ENCODE results near the gene TAL1.

Gene TAL1

DNA sequence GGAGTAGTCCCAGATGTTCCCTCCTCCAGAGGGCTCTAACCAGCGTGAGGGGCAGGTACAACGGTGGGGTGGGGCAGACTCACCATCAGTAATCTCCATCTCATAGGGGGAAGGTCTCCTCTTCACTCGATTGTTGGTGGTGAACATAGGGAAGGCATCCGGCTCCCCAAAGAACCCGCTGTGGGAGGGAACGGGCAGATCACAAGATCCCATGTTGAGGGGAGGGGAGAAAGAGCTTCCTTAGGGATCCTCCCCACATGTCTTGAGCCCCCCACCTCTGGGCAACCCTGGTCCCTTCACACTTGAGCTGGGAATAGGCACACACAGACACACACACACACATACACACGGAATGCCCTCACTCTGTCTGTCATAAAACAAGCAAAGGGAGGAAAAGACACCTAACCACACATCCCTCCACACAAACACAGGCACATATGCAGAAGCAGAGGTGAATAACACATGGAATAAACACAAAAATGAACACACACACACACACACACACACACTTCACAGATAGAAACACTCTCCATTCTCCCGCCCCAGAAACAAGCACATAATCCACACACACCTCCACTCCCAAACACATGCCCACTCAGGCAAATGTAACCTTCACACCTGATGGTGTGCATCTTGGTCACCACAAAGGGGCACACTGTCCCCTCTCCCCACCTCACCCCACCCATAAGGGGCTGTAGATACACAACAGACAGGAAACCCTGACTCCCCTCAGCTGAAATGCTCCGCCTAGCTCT lies 7.9 kb downstream of the TAL1 start:
- Mint-ChIP-seq H3K4me3 (no peak overlapping the region), H3K27ac (no peak overlapping the region), H3K4me1 (peaks cover 12% of the 10 kb centered on the region), H3K36me3 (ENCODE audit: low read depth) (no peaks in the 10 kb centered on the region), H3K9me3 (no peaks in the 10 kb centered on the region), H3K27me3 (ENCODE audit: low read depth) (peaks cover 45% of the 10 kb centered on the region)
- TF ChIP-seq, protein P1, sequence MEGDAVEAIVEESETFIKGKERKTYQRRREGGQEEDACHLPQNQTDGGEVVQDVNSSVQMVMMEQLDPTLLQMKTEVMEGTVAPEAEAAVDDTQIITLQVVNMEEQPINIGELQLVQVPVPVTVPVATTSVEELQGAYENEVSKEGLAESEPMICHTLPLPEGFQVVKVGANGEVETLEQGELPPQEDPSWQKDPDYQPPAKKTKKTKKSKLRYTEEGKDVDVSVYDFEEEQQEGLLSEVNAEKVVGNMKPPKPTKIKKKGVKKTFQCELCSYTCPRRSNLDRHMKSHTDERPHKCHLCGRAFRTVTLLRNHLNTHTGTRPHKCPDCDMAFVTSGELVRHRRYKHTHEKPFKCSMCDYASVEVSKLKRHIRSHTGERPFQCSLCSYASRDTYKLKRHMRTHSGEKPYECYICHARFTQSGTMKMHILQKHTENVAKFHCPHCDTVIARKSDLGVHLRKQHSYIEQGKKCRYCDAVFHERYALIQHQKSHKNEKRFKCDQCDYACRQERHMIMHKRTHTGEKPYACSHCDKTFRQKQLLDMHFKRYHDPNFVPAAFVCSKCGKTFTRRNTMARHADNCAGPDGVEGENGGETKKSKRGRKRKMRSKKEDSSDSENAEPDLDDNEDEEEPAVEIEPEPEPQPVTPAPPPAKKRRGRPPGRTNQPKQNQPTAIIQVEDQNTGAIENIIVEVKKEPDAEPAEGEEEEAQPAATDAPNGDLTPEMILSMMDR (IDR thresholded peaks at IDR 0.05; ENCODE audit: unreplicated experiment in 3 of 3), result no peak

DNA sequence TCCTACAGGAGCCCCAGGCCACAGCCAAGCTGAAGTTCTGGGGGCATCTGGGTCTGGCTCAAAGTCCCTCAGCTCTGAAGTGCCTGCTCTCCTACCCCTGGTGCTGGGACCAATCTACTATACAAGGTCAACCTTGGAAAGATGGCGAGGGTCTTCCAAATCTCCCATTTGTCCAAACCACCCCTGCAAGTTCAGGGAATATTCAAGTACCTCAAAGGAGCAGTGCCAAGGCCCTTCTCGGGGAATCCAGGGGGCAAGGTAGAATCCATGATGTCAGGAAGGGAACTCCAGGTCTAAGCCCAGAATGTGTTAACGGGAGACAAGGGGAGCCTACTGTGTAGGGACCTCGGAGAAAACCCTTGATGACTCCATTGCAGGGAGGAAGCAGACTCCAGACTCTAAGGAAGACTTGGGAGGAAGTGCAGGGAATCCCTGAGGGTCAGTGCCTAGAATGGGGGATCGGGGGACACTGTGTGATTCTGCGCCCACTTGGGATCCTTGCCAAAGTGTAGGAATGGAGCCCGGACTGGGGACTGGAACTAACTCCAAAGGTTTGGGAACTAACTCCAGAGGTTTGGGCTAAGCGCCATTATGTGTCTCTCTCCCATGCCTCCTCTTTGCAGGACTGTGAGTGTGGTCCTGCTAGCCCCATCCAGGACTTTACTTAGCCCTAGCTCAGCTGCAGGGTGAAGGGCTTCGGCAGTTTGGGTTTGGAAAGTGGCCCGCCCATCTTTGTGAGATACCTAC lies 8.7 kb downstream of the TAL1 start:
- Mint-ChIP-seq H3K9me3 (no peaks in the 10 kb centered on the region), H3K27me3 (ENCODE audit: low read depth) (peaks cover 45% of the 10 kb centered on the region), H3K36me3 (ENCODE audit: low read depth) (no peaks in the 10 kb centered on the region), H3K4me1 (peaks cover 12% of the 10 kb centered on the region), H3K4me3 (no peak overlapping the region), H3K27ac (no peak overlapping the region)
- TF ChIP-seq, protein P1 (IDR thresholded peaks at IDR 0.05; ENCODE audit: unreplicated experiment in 3 of 3), result no peak

DNA sequence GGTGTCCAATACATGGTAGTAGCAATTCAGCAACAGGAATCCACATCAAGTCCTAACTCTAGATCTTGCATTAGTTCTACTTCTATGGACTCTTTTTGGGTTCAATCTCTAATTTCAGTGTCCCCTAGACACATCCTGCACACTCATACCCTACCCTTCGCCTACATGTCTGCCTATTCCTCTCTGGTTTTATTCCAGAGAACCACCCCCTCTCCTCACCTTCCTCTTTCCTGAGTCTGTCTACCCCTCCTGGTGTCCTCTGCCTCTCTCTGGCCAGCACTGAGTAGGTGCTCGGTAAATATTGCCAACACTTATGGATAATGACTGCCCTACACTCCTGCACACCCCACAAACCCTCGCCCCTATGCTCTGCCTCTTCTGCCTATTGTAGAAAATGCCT lies 9.5 kb downstream of the TAL1 start:
- no peaks in the 10 kb centered on the region for H3K9me3 Mint-ChIP-seq
- peaks cover 45% of the 10 kb centered on the region for H3K27me3 Mint-ChIP-seq (ENCODE audit: low read depth)
- no peak overlapping the region for H3K27ac Mint-ChIP-seq
- peaks cover 7% of the 10 kb centered on the region for H3K4me1 Mint-ChIP-seq
- no peaks in the 10 kb centered on the region for H3K36me3 Mint-ChIP-seq (ENCODE audit: low read depth)
- TF ChIP-seq, protein P1 (IDR thresholded peaks at IDR 0.05; ENCODE audit: unreplicated experiment in 3 of 3), result no peak
- no peak overlapping the region for H3K4me3 Mint-ChIP-seq

DNA sequence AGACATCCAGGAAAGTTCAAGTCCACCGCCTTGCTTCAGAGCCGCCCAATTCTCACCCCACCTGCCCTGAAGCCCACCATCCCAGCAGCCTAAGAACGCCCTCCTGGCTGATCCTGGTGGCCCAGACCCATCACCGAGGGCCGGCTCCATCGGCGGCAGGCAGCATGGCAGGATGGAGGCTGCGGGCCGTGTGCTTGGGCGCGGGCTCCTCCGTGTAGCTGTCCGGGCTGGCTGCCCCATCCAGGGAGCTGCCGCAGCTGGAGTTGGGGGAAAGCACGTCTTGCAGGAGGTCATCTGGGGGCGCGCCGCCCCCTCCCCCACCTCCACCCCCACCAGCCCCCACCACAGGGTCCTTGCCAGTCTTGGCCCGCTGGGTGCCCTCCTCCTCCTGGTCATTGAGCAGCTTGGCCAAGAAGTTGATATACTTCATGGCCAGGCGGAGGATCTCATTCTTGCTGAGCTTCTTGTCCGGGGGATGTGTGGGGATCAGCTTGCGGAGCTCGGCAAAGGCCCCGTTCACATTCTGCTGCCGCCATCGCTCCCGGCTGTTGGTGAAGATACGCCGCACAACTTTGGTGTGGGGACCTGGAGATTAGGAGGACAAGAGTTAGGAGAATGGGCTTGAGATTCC lies 12.3 kb downstream of the TAL1 start:
- H3K36me3 Mint-ChIP-seq (ENCODE audit: low read depth), result no peaks in the 10 kb centered on the region
- TF ChIP-seq, protein P1 (IDR thresholded peaks at IDR 0.05; ENCODE audit: unreplicated experiment in 3 of 3), result no peak
- H3K9me3 Mint-ChIP-seq, result no peaks in the 10 kb centered on the region
- no peak overlapping the region for H3K4me3 Mint-ChIP-seq
- peaks cover 31% of the 10 kb centered on the region for H3K27me3 Mint-ChIP-seq (ENCODE audit: low read depth)
- H3K4me1 Mint-ChIP-seq, result no peaks in the 10 kb centered on the region
- no peak overlapping the region for H3K27ac Mint-ChIP-seq

DNA sequence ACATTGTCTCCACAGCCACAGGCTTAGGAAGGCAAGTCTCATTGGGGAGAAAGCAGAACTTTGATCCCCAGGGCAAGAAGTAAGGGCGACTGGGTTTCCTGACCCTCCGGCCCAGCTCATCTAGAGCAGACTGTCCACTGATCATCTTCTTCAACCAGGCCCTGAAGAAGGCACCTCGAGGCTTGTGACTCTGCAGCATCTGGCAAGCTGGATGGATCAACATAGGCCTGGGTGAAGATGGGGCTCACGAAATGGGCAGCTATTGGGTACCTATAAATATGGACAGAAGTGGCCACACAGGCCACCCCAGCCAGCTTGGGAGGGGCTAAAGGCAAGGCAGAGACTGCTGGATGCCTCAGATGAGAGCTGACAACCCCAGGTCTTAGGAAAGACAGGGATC lies 13.0 kb downstream of the TAL1 start:
- TF ChIP-seq, protein P1 (IDR thresholded peaks at IDR 0.05; ENCODE audit: unreplicated experiment in 3 of 3), result no peak
- Mint-ChIP-seq H3K4me3 (no peak overlapping the region), H3K27me3 (ENCODE audit: low read depth) (peaks cover 31% of the 10 kb centered on the region), H3K36me3 (ENCODE audit: low read depth) (no peaks in the 10 kb centered on the region), H3K4me1 (no peaks in the 10 kb centered on the region), H3K27ac (no peak overlapping the region), H3K9me3 (no peaks in the 10 kb centered on the region)

Measured in nephron (organoid).